Measurements from ENCODE around the gene SAMD8.

SAMD8 gene

GRCh38 chr10:75111365-75111906 is at the start of gene SAMD8:
SAMD8 (plus strand) TSS chr10:75111656; CDS start chr10:75150529, 38,873 bp downstream.
- peak; percentile 89 to 99 (median 93) for DNase-seq
- intact Hi-C loops (cut with DNase I): loop anchor here (2.0 to 5.0 kb wide), 2 partner anchors 99 to 121 kb away; partner anchors contain the start of gene VDAC2

- intact Hi-C loops (cut with DNase I): no loop called here
- DNase-seq: no peak
Observed at GRCh38 chr10:75061709-75062505, 49.5 kb upstream of the SAMD8 start.

- DNase-seq: no peak
- intact Hi-C loops (cut with DNase I): no loop called here
Observed at GRCh38 chr10:75062506-75063299, 48.8 kb upstream of the SAMD8 start.

GRCh38 chr10:75063461-75064230 is 47.8 kb upstream of the SAMD8 start:
- intact Hi-C loops (cut with DNase I): no loop called here
- DNase-seq: no peak

- DNase-seq: no peak
- intact Hi-C loops (cut with DNase I): no loop called here
Observed at GRCh38 chr10:75065076-75065475, 46.4 kb upstream of the SAMD8 start.

GRCh38 chr10:75066271-75066670 is 45.2 kb upstream of the SAMD8 start:
- intact Hi-C loops (cut with DNase I): no loop called here
- no peak for DNase-seq

- DNase-seq: no peak
- intact Hi-C loops (cut with DNase I): no loop called here
Observed at GRCh38 chr10:75067272-75067671, 44.2 kb upstream of the SAMD8 start.

- no peak for DNase-seq
- intact Hi-C loops (cut with DNase I): no loop called here
Observed at GRCh38 chr10:75068523-75068922, 42.9 kb upstream of the SAMD8 start.

GRCh38 chr10:75070476-75070875 is 41.0 kb upstream of the SAMD8 start:
- DNase-seq: no peak

GRCh38 chr10:75070961-75071428 is 40.5 kb upstream of the SAMD8 start:
- no peak for DNase-seq
- intact Hi-C loops (cut with DNase I): no loop called here

More at GRCh38 chr10:75070476-75070875, 41.0 kb upstream of the SAMD8 start:
- intact Hi-C loops (cut with DNase I): no loop called here

GRCh38 chr10:75071756-75072155 is 39.7 kb upstream of the SAMD8 start:
- DNase-seq: peak in 2 of 10 donors; percentile 4 to 17
- intact Hi-C loops (cut with DNase I): no loop called here

- DNase-seq: no peak
- intact Hi-C loops (cut with DNase I): no loop called here
Observed at GRCh38 chr10:75072727-75073126, 38.7 kb upstream of the SAMD8 start.

GRCh38 chr10:75073442-75073841 is 38.0 kb upstream of the SAMD8 start:
- intact Hi-C loops (cut with DNase I): no loop called here
- DNase-seq: no peak

- no peak for DNase-seq
- intact Hi-C loops (cut with DNase I): no loop called here
Observed at GRCh38 chr10:75074711-75075445, 36.6 kb upstream of the SAMD8 start.

GRCh38 chr10:75076348-75076747 is 35.1 kb upstream of the SAMD8 start:
- intact Hi-C loops (cut with DNase I): no loop called here
- no peak for DNase-seq

GRCh38 chr10:75079436-75080083 is 31.9 kb upstream of the SAMD8 start:
- no peak for DNase-seq
- intact Hi-C loops (cut with DNase I): no loop called here

- intact Hi-C loops (cut with DNase I): no loop called here
- DNase-seq: no peak
Observed at GRCh38 chr10:75080554-75080953, 30.9 kb upstream of the SAMD8 start.

- intact Hi-C loops (cut with DNase I): no loop called here
- DNase-seq: no peak
Observed at GRCh38 chr10:75081379-75081778, 30.1 kb upstream of the SAMD8 start.

Measured in posterior cingulate gyrus (tissue), 11 donors.